GM19452 (cell line): ENCODE data around the gene RNF212.
"Not testable (repeated sequence)": the region's sequence is repeated elsewhere in the genome, so short reads cannot be mapped to it uniquely, and the experiment has no call there.

Experiments
- ATAC-seq: cut with Tn5 transposase; IDR thresholded peaks from one replicate; pipeline ENCODE4 v1.9.1; 2021; ENCODE audit not compliant: unreplicated experiment

RNF212 gene

GRCh38 chr4:1113311-1114009 lies at the start of gene RNF212:
Gene RNF212 (minus strand): TSS chr4:1113564. CDS start chr4:1113464, 100 bp downstream.
- ATAC-seq, result no peak

- ATAC-seq, result no peak
Measured at GRCh38 chr4:1160351-1160750, 47.0 kb upstream of the RNF212 start.

DNA sequence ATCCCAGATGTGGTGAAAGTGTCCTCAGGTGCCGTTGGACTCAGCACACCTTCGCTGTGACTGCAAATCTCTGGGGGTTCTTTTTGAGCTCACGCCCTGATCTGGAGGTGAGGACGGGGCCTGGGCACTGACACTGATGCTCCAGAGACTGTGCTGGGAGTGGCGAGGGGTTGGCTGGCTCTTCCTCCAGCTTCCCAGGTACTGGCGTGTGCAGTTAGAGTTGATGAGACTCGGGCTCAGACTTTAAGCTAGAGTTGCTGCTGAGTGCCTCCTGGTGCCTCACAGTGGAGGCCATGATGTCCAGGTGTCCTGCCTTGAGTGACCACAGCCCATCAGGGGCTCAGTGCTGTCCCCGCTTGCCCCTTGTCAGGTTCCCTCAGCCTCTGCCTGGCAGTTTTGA lies 42.7 kb upstream of the RNF212 start:
- ATAC-seq, result no peak

DNA sequence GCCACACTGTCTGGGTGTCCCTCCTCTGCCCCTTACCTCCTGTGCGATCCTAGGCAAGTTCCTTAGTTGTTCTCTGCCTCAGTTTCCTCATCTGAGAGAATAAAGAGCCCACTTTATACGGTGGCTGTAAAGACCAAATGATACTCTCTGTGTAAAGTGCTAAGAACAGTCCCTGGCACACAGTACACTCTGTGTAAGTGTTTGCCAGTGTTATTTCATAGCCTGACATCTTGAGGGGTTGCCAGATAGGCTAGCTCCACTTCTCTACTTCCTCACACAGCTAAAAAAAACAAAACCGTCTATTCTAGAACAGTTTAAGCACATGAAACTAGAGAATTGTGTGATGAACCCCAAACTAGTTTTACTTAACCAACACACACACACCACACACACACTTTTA lies 42.0 kb upstream of the RNF212 start:
- ATAC-seq, result no peak

GRCh38 chr4:1154523-1155182 lies 41.3 kb upstream of the RNF212 start:
- ATAC-seq, result no peak

GRCh38 chr4:1154126-1154522 lies 40.8 kb upstream of the RNF212 start:
- no peak for ATAC-seq

- ATAC-seq, result no peak
Measured at GRCh38 chr4:1153567-1154090, 40.3 kb upstream of the RNF212 start.

GRCh38 chr4:1152290-1152689 lies 38.9 kb upstream of the RNF212 start:
- ATAC-seq, result no peak

GRCh38 chr4:1151541-1151940 lies 38.2 kb upstream of the RNF212 start:
- no peak for ATAC-seq

DNA sequence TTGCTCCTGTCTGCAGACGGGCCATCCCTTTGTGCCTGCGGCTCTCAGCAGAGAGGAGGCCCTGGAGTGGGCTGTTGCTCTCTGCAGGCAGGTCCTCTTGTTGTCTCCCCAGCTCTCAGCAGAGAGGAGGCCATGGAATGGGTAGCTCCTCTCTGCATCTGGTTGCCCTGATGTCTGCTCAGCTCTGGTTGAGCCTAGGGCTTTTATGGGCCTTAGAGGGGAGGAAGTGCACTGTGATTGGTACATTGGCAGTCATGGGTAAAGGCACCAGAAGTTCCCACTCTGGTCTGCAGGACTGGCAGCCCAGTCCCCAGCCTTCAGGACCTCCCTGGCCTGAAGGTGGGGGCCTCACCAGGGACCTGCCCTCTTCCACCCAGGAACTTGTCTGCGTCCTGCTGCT lies 37.5 kb upstream of the RNF212 start:
- ATAC-seq, result no peak

GRCh38 chr4:1139860-1140259 lies 26.5 kb upstream of the RNF212 start:
- no peak for ATAC-seq

DNA sequence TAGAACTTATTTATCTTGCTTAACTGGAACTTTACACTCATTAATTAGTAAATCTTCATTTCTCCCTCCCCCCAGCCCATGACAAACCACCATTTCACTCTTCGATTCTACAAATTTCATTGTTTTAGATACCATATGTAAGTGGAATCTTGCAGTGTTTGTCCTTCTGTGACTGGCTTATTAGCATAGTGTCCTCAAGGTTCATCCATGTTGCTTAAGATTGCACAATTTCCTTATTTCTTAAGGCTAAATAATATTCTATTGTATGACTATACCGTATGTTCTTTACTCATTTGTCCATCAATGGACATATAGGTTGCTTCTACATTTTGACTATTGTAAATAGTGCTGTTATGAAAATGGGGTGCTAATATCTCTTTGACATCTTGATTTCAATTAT lies 24.5 kb upstream of the RNF212 start:
- no peak for ATAC-seq

DNA sequence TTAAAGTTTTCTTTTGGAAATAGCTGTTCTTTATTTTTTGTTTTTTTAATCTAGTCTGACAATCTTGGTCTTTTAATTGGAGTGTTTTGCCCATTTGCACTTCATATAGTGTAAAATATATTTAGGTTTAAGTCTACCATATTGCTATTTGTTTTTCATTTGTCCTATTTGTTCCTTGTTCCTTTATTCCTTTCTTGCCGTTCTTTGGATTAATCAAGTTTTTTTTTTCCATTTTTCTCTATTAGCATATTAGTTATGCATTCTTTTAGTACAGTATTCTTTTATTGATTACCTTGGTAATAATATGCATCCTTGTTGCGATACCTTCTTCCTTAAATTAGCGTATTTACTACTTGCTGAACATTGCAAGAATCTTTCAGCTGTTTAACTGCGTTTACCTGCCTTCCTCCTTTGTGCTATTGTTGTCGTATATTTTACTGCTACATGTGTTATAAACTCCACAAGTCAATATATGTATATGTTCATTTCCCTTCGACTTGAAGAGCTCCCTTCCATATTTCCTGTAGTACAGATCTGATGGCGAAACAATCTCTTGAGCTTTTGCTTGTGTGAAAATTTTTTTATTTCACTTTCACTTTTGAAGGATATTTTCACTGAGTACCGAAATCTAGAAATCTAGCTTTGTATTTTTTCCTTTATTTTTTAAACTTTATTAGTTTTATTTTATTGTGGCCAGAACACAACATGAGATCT lies 23.9 kb upstream of the RNF212 start:
- no peak for ATAC-seq

DNA sequence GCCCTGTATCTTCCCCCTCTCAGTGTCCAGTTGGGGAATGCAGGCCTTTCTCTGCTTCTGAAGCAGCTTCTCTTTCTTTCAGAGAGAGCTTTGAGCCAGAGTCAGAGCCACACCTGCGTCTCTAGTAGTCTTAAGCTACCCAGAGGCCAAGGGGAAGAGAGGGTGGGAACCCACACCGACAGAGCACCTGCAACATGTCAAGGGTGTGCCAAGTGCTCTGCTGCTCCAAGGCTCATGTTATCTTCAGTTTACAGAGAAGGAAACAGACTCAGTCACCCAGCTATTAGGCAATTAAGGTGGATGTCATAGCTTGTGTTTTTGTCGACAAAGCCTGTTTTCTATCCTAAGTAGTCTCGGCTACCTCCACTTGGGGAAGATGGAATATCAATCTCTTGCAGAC lies 22.7 kb upstream of the RNF212 start:
- no peak for ATAC-seq

- no peak for ATAC-seq
Measured at GRCh38 chr4:1133033-1133432, 19.7 kb upstream of the RNF212 start.

DNA sequence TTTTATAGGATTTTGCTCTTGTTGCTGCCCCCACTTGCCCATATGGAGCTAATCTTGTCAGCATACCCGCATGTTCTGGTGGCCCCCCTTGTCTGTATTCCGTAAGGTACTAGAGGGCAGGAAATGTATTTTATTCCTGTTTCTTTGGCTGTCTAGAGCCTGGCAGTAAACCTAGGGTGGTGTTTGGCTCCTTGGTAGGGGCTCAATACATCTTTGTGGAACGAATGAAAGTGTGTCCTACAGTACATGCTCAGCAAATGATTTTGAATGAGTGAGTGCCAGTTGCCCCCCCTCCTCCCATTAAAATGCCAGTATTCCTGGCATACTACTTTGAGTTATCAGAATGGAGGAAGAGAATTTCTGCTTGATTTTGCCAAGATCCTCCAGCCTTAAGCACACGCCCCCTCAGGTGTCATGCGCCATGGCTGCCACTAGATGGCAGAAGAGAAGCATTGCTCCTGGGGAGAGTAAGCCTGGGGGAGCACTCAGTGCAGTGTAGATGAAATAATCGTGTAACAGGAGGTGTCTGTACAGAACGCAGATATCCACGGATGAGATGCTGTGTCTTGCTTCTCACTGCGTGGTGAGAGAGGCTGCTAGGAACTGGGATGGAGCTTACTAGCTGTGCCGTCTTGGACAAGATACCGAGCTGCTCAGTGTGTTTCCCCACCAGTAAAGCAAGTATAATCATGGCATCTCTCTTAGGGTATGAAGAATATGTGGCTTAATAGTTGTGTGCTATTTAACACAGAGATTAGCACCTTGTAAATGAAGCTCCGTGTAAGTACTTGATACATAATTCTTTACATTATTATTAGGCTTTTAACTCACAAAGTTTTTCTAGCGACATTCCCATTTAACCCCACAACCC lies 17.2 kb upstream of the RNF212 start:
- peak; percentile 69 for ATAC-seq

DNA sequence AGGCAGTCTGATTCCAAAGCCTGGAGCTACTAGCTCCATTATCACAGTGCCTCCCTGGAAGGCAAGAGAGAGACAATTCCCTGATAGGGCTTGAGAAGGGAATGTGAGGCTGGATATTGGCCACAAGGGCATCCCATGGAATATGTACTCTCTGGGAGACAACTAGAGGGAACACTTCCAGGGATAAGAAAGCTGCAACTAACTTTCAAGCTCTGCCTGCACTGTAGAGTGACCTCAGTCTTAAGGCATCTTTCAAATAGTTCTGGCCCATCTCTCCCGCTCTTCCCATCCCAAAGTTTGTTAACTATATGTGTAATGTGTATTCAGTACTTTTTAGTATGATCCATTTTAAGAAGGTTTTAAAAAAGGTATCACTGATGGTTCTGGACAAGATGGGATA lies 13.1 kb upstream of the RNF212 start:
- no peak for ATAC-seq

GRCh38 chr4:1125466-1125865 lies 12.1 kb upstream of the RNF212 start:
- ATAC-seq, result not testable (repeated sequence)

- ATAC-seq, result no peak
Measured at GRCh38 chr4:1124818-1125217, 11.5 kb upstream of the RNF212 start.

- no peak for ATAC-seq
Measured at GRCh38 chr4:1122505-1122904, 9.1 kb upstream of the RNF212 start.

GRCh38 chr4:1116838-1117237 lies 3.5 kb upstream of the RNF212 start:
- no peak for ATAC-seq
